CD4-positive, CD25-positive, alpha-beta regulatory T cell (primary cell): ENCODE results near the gene LALBA. TPM values are rescaled to one million over a fixed set of nuclear protein-coding genes. Genes with fewer than 3 reads are reported as not detected.
A peak's percentile ranks its signal among the peaks of the same experiment; 100 is the strongest.

Experiments
- ATAC-seq, 2 donors: fragments of 150-1000 bp; cut with Tn5 transposase; one replicate each; pipeline ENCODE4 v1.10.0; 2021; ENCODE audit warnings: low read depth in 2 of 2, moderate number of reproducible peaks in 2 of 2, moderate library complexity in 1 of 2
- DNase-seq, 3 donors: peaks; one replicate each; pipeline versions ENCODE4 v3.0.0 to v3.0.0-alpha.2; 2012 to 2022; ENCODE audit warnings: mixed read lengths in 1 of 3
- H3K27ac ChIP-seq: one replicate; pipeline ENCODE4 v1.7.0; 2013; ENCODE audit warnings: mild to moderate bottlenecking, low read length; ENCODE audit not compliant: insufficient read depth, poor library complexity, severe bottlenecking
- H3K27me3 ChIP-seq: one replicate; pipeline ENCODE4 v1.7.0; 2013; ENCODE audit warnings: low read length; ENCODE audit not compliant: control insufficient read depth, insufficient read depth
- H3K36me3 ChIP-seq: one replicate; pipeline ENCODE4 v1.7.0; 2013; ENCODE audit warnings: mild to moderate bottlenecking, low read length, moderate library complexity; ENCODE audit not compliant: control insufficient read depth, insufficient read depth
- H3K4me1 ChIP-seq: 2 replicates; pipeline ENCODE4 v1.7.0; 2013; ENCODE audit warnings: mild to moderate bottlenecking, low read length; ENCODE audit not compliant: insufficient read depth, control insufficient read depth, poor library complexity, severe bottlenecking
- H3K4me3 ChIP-seq: one replicate; pipeline ENCODE4 v1.7.0; 2013; ENCODE audit warnings: low read depth, mild to moderate bottlenecking, low read length, moderate library complexity
- H3K9me3 ChIP-seq, 2 experiments: 1 replicate in 1 of 2; 2 replicates in 1 of 2; pipeline ENCODE4 v1.7.0; 2013; ENCODE audit warnings: low read length in 2 of 2, mild to moderate bottlenecking in 1 of 2, moderate library complexity in 1 of 2; ENCODE audit not compliant: control insufficient read depth in 2 of 2
- H3K27ac Mint-ChIP-seq, 3 donors: one replicate each; pipeline ENCODE4 v1.8.0; 2020 to 2022; ENCODE audit warnings: mild to moderate bottlenecking in 3 of 3, mixed read lengths in 3 of 3, moderate library complexity in 2 of 3
- H3K27me3 Mint-ChIP-seq: one replicate; pipeline ENCODE4 v1.8.0; 2022; ENCODE audit warnings: mild to moderate bottlenecking, mixed read lengths
- H3K36me3 Mint-ChIP-seq: one replicate; pipeline ENCODE4 v1.8.0; 2020; ENCODE audit warnings: mixed read lengths
- H3K4me1 Mint-ChIP-seq, 4 donors: one replicate each; pipeline ENCODE4 v1.8.0; 2020 to 2022; ENCODE audit warnings: mixed read lengths in 4 of 4, mild to moderate bottlenecking in 1 of 4
- H3K4me3 Mint-ChIP-seq, 4 donors: one replicate each; pipeline ENCODE4 v1.8.0; 2020 to 2022; ENCODE audit warnings: mild to moderate bottlenecking in 4 of 4, mixed read lengths in 4 of 4, moderate library complexity in 3 of 4
- H3K9me3 Mint-ChIP-seq, 7 donors: one replicate each; pipeline ENCODE4 v1.8.0; 2020 to 2022; ENCODE audit warnings: mixed read lengths in 7 of 7, mild to moderate bottlenecking in 3 of 7, moderate library complexity in 2 of 7
- polyA plus RNA-seq, 4 donors: library from polyadenylated mRNA; unstranded; fragments of 300-500 nt; fragmentation: Illumina TruSeq; gene quantifications; one replicate each; pipeline ENCODE4 v1.2.3, GENCODE V29; 2021
- total RNA-seq: library from RNA; stranded (reverse); gene quantifications from one replicate; pipeline ENCODE4 v1.2.3, GENCODE V29; 2022

LALBA gene
- total RNA-seq, result not detected
- polyA plus RNA-seq, result not detected

GRCh38 chr12:48569946-48570345 lies at the start of gene LALBA:
LALBA (minus strand) TSS chr12:48570046; CDS start chr12:48570020, 26 bp downstream.
- peaks cover 10% of the 10 kb centered on the region for H3K27me3 Mint-ChIP-seq
- H3K27ac ChIP-seq, result no peak within 1 kb of the TSS
- H3K9me3 Mint-ChIP-seq, result peaks cover 0 to 4% (median 0%) of the 10 kb centered on the region in 7 donors
- no peak within 1 kb of the TSS for H3K4me3 ChIP-seq
- no peak within 1 kb of the TSS for H3K27ac Mint-ChIP-seq
- DNase-seq, result no peak
- no peaks in the 10 kb centered on the region for H3K27me3 ChIP-seq
- peaks cover 0 to 3% (median 0%) of the 10 kb centered on the region in 4 donors for H3K4me1 Mint-ChIP-seq
- H3K36me3 Mint-ChIP-seq, result no peaks in the 10 kb centered on the region
- no peaks in the 10 kb centered on the region for H3K36me3 ChIP-seq
- H3K9me3 ChIP-seq, result no peaks in the 10 kb centered on the region
- no peak for ATAC-seq
- H3K4me1 ChIP-seq, result no peaks in the 10 kb centered on the region
- H3K4me3 Mint-ChIP-seq, result no peak within 1 kb of the TSS

GRCh38 chr12:48618541-48618940 lies 48.7 kb upstream of the LALBA start:
- peaks cover 0 to 10% (median 6%) of the 10 kb centered on the region in 7 donors for H3K9me3 Mint-ChIP-seq
- ATAC-seq, result peak; percentile 77 to 92

GRCh38 chr12:48615681-48616080 lies 45.8 kb upstream of the LALBA start:
- peaks cover 10 to 15% of the 10 kb centered on the region in 2 experiments for H3K9me3 ChIP-seq
- Mint-ChIP-seq H3K9me3 (peaks cover 0 to 33% (median 15%) of the 10 kb centered on the region in 7 donors), H3K4me1 (no peaks in the 10 kb centered on the region), H3K36me3 (peaks cover 4% of the 10 kb centered on the region), H3K4me3 (no peak overlapping the region), H3K27me3 (peaks cover 40% of the 10 kb centered on the region), H3K27ac (no peak overlapping the region)
- no peak for DNase-seq
- ATAC-seq, result no peak
- no peaks in the 10 kb centered on the region for H3K36me3 ChIP-seq
- no peak overlapping the region for H3K4me3 ChIP-seq
- no peaks in the 10 kb centered on the region for H3K4me1 ChIP-seq
- peaks cover 19% of the 10 kb centered on the region for H3K27me3 ChIP-seq
- no peak overlapping the region for H3K27ac ChIP-seq

More at GRCh38 chr12:48618541-48618940, 48.7 kb upstream of the LALBA start:
- DNase-seq, result peak; percentile 54 to 83 (median 74)
- Mint-ChIP-seq H3K36me3 (peaks cover 4% of the 10 kb centered on the region), H3K27ac (no peak overlapping the region), H3K27me3 (peaks cover 38% of the 10 kb centered on the region), H3K4me3 (no peak overlapping the region), H3K4me1 (no peaks in the 10 kb centered on the region)
- peaks cover 22% of the 10 kb centered on the region for H3K27me3 ChIP-seq
- no peak overlapping the region for H3K27ac ChIP-seq
- no peak overlapping the region for H3K4me3 ChIP-seq
- no peaks in the 10 kb centered on the region for H3K36me3 ChIP-seq
- peaks cover 6 to 9% of the 10 kb centered on the region in 2 experiments for H3K9me3 ChIP-seq
- H3K4me1 ChIP-seq, result no peaks in the 10 kb centered on the region

- DNase-seq, result no peak
- Histone ChIP-seq H3K36me3 (no peaks in the 10 kb centered on the region), H3K9me3 (peaks cover 14 to 15% of the 10 kb centered on the region in 2 experiments), H3K4me1 (no peaks in the 10 kb centered on the region), H3K27me3 (peaks cover 12% of the 10 kb centered on the region), H3K27ac (no peak overlapping the region), H3K4me3 (no peak overlapping the region)
- Mint-ChIP-seq H3K4me3 (no peak overlapping the region), H3K9me3 (peaks cover 0 to 38% (median 17%) of the 10 kb centered on the region in 7 donors), H3K36me3 (peaks cover 4% of the 10 kb centered on the region), H3K4me1 (no peaks in the 10 kb centered on the region), H3K27me3 (peaks cover 45% of the 10 kb centered on the region), H3K27ac (no peak overlapping the region)
- no peak for ATAC-seq
Observed at GRCh38 chr12:48613321-48613720, 43.5 kb upstream of the LALBA start.

- H3K27ac Mint-ChIP-seq, result no peak overlapping the region
- no peak overlapping the region for H3K4me3 Mint-ChIP-seq
- Histone ChIP-seq H3K27ac (no peak overlapping the region), H3K4me1 (no peaks in the 10 kb centered on the region), H3K9me3 (peaks cover 6 to 30% of the 10 kb centered on the region in 2 experiments), H3K4me3 (no peak overlapping the region), H3K27me3 (peaks cover 8% of the 10 kb centered on the region), H3K36me3 (no peaks in the 10 kb centered on the region)
- ATAC-seq (no peak), DNase-seq (peak in 1 of 3 donors; percentile 30)
- H3K4me1 Mint-ChIP-seq, result no peaks in the 10 kb centered on the region
- peaks cover 28% of the 10 kb centered on the region for H3K27me3 Mint-ChIP-seq
- H3K9me3 Mint-ChIP-seq, result peaks cover 4 to 33% (median 17%) of the 10 kb centered on the region in 7 donors
- H3K36me3 Mint-ChIP-seq, result no peaks in the 10 kb centered on the region
Observed at GRCh38 chr12:48602192-48602989, 32.5 kb upstream of the LALBA start.

GRCh38 chr12:48601013-48601756 lies 31.3 kb upstream of the LALBA start:
- no peak overlapping the region for H3K27ac Mint-ChIP-seq
- H3K27me3 ChIP-seq, result peaks cover 8% of the 10 kb centered on the region
- H3K4me1 Mint-ChIP-seq, result no peaks in the 10 kb centered on the region
- H3K9me3 ChIP-seq, result peaks cover 4 to 18% of the 10 kb centered on the region in 2 experiments
- peaks cover 5 to 24% (median 12%) of the 10 kb centered on the region in 7 donors for H3K9me3 Mint-ChIP-seq
- no peak for ATAC-seq
- no peak overlapping the region for H3K27ac ChIP-seq
- peak in 1 of 3 donors; percentile 8 for DNase-seq
- no peak overlapping the region for H3K4me3 Mint-ChIP-seq
- no peaks in the 10 kb centered on the region for H3K36me3 Mint-ChIP-seq
- no peaks in the 10 kb centered on the region for H3K4me1 ChIP-seq
- H3K4me3 ChIP-seq, result no peak overlapping the region
- H3K36me3 ChIP-seq, result no peaks in the 10 kb centered on the region
- peaks cover 28% of the 10 kb centered on the region for H3K27me3 Mint-ChIP-seq

GRCh38 chr12:48600552-48600951 lies 30.7 kb upstream of the LALBA start:
- no peaks in the 10 kb centered on the region for H3K4me1 ChIP-seq
- H3K36me3 Mint-ChIP-seq, result no peaks in the 10 kb centered on the region
- H3K9me3 ChIP-seq, result peaks cover 4 to 14% of the 10 kb centered on the region in 2 experiments
- no peak for DNase-seq
- no peak for ATAC-seq
- no peak overlapping the region for H3K4me3 ChIP-seq
- peaks cover 5 to 22% (median 12%) of the 10 kb centered on the region in 7 donors for H3K9me3 Mint-ChIP-seq
- H3K4me1 Mint-ChIP-seq, result no peaks in the 10 kb centered on the region
- peaks cover 30% of the 10 kb centered on the region for H3K27me3 Mint-ChIP-seq
- no peak overlapping the region for H3K4me3 Mint-ChIP-seq
- no peaks in the 10 kb centered on the region for H3K36me3 ChIP-seq
- no peak overlapping the region for H3K27ac Mint-ChIP-seq
- H3K27me3 ChIP-seq, result peaks cover 8% of the 10 kb centered on the region
- H3K27ac ChIP-seq, result no peak overlapping the region
